ENCODE measurements around the gene DNAH6. TPM values are rescaled to one million over a fixed set of nuclear protein-coding genes. Genes with fewer than 3 reads are reported as not detected.
A peak's percentile ranks its signal among the peaks of the same experiment; 100 is the strongest.

Gene DNAH6
- total RNA-seq, 4 donors from 2014 or later, result 3.2 to 9.3 (median 6.3) TPM

DNA sequence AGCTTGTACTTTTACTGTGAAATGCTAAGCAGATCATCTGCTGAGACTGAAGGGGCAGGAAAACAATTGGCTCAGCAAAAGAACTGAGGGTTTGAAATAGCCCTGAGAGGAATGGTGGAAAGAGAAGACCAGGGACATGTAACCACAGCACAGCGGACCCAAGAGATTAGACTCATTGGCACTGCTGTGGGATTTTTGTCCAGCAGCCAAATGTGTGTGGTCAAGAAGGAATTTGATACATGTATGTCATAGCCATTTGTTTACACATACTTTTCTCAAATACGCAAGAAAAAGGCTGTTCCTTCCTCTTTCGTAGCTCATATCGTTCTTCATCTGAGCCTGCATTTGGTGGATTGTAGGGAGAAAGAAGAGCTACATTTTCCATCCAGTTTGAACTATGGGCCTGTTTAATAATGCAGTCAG is 290.8 kb downstream of the DNAH6 start:
- Histone ChIP-seq H3K4me3 (replicated peaks in 1 of 3) (no peak overlapping the region), H3K9me3 (no peaks in the 10 kb centered on the region), H3K36me3 (no peaks in the 10 kb centered on the region), H3K4me1 (no peaks in the 10 kb centered on the region), H3K27me3 (no peaks in the 10 kb centered on the region), H3K27ac (no peak overlapping the region)
- DNase-seq, result no peak
- 70 to 81% methylated on average over 4 of the region's 4 CpGs for WGBS, 2 donors
- intact Hi-C loops (cut with DNase I), result no loop called here
- TF ChIP-seq POLR2A (IDR thresholded peaks at IDR 0.05), result no peak
- TF ChIP-seq, protein P1, sequence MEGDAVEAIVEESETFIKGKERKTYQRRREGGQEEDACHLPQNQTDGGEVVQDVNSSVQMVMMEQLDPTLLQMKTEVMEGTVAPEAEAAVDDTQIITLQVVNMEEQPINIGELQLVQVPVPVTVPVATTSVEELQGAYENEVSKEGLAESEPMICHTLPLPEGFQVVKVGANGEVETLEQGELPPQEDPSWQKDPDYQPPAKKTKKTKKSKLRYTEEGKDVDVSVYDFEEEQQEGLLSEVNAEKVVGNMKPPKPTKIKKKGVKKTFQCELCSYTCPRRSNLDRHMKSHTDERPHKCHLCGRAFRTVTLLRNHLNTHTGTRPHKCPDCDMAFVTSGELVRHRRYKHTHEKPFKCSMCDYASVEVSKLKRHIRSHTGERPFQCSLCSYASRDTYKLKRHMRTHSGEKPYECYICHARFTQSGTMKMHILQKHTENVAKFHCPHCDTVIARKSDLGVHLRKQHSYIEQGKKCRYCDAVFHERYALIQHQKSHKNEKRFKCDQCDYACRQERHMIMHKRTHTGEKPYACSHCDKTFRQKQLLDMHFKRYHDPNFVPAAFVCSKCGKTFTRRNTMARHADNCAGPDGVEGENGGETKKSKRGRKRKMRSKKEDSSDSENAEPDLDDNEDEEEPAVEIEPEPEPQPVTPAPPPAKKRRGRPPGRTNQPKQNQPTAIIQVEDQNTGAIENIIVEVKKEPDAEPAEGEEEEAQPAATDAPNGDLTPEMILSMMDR (IDR thresholded peaks at IDR 0.05), result no peak

DNA sequence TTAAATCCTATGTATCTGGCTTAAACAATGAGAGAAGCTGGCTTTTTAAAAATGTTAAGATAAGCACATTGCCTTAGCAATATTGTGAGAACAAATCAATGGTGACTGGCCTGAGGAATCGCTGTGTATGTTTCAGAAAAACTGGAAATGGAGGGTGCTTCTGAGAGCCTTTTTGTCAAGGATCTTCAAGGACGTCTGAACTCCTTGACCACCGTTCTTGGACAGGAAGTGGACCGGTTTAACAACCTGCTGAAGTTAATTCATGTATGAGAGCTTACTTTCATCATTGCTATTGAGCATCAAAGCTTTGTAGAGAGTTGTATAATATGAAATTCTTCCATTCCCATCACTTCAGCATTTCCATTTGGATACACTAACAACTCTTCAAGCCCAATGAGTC is 292.0 kb downstream of the DNAH6 start:
- Histone ChIP-seq H3K27me3 (no peaks in the 10 kb centered on the region), H3K9me3 (no peaks in the 10 kb centered on the region), H3K4me3 (replicated peaks in 1 of 3) (no peak overlapping the region), H3K27ac (no peak overlapping the region), H3K36me3 (no peaks in the 10 kb centered on the region), H3K4me1 (no peaks in the 10 kb centered on the region)
- 18 to 28% methylated on average over 4 of the region's 4 CpGs for WGBS, 2 donors
- TF ChIP-seq POLR2A (IDR thresholded peaks at IDR 0.05), result no peak
- TF ChIP-seq, protein P1 (IDR thresholded peaks at IDR 0.05), result no peak
- peak; percentile 27 to 44 for DNase-seq
- intact Hi-C loops (cut with DNase I), result no loop called here

DNA sequence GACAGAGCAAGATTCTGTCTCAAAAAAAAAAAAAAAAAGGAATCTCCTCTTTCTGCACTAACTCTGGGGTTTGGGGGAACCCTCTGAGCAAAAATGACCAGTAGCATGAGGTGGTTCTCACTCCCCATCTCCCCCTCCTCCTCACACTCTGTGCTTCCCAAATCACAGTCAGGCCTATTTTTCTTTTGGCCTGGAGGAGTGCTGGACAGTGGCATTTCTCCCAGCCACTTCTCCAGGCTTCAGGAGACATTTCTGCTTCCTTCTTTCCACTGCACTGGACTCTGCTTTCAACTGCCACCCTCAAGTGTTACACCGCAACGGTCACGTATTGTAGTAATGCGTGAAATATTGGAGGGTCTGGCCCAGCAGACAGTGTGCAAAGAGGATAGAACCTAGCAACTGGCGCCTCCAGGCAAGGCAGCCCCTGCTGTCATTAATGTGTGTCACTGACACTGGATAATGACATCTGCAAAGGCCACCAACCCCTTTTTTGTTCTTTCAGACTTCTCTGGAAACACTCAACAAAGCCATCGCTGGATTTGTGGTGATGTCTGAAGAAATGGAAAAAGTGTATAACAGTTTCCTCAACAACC is 295.6 kb downstream of the DNAH6 start:
- TF ChIP-seq, protein P1 (IDR thresholded peaks at IDR 0.05), result no peak
- TF ChIP-seq POLR2A (IDR thresholded peaks at IDR 0.05), result no peak
- no peak for DNase-seq
- H3K27me3 ChIP-seq, result no peaks in the 10 kb centered on the region
- H3K4me3 ChIP-seq (replicated peaks in 1 of 3), result no peak overlapping the region
- no peak overlapping the region for H3K27ac ChIP-seq
- H3K4me1 ChIP-seq, result no peaks in the 10 kb centered on the region
- no peaks in the 10 kb centered on the region for H3K9me3 ChIP-seq
- 89% methylated on average over 6 of the region's 6 CpGs for WGBS, 2 donors
- no peaks in the 10 kb centered on the region for H3K36me3 ChIP-seq
- intact Hi-C loops (cut with DNase I), result no loop called here

DNA sequence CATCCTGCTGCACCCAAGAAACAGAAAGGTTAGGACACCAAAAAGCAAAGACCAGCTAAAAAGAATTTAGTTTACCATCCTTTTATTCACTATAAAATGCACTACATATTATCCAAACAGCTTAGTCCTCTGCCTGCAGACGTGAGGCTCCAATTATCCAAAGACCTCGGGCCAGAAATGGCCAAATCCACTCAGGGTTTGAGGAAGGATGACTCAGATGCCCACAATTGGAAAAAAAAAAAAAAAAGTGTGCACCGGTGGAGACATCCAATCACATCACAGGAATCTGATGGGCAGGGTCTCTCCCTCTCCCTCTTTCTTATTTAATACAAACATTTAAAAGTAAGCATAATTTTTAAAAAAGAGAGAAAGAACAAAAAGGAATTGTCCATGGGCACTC is 298.8 kb downstream of the DNAH6 start:
- Histone ChIP-seq H3K9me3 (no peaks in the 10 kb centered on the region), H3K36me3 (no peaks in the 10 kb centered on the region), H3K27ac (no peak overlapping the region), H3K4me3 (replicated peaks in 1 of 3) (no peak overlapping the region), H3K27me3 (no peaks in the 10 kb centered on the region), H3K4me1 (no peaks in the 10 kb centered on the region)
- 75 to 81% methylated on average over 3 of the region's 3 CpGs for WGBS, 2 donors
- DNase-seq, result no peak
- TF ChIP-seq, protein P1 (IDR thresholded peaks at IDR 0.05), result no peak
- no peak for TF ChIP-seq POLR2A (IDR thresholded peaks at IDR 0.05)
- intact Hi-C loops (cut with DNase I), result no loop called here

DNA sequence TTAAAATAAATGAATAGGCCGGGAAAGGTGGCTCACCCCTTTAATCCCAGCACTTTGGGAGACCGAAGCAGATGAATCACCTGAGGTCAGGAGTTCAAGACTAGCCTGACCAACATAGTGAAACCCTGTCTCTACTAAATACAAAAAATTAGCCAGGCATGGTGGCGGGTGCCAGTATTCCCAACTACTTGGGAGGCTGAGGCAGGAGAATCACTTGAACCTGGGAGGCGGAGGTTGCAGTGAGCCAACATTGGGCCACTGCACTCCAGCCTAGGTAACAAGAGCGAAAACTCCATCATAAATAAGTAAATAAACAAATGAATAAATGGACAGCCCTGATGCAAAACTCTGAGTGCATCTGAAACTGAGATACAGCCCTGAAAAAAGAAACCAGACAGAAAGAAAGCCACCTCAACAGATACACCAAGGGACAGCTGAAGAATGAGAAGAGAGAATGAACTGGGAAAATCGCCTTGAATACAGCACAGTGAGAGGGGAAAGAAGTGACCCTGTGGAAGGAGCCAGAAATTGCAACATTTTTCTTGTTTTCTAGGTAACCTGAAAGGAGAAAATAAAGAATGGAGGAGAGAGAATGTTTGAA is 300.2 kb downstream of the DNAH6 start:
- Histone ChIP-seq H3K36me3 (no peaks in the 10 kb centered on the region), H3K27me3 (no peaks in the 10 kb centered on the region), H3K4me1 (no peaks in the 10 kb centered on the region), H3K4me3 (replicated peaks in 1 of 3) (no peak overlapping the region), H3K9me3 (no peaks in the 10 kb centered on the region), H3K27ac (no peak overlapping the region)
- TF ChIP-seq, protein P1 (IDR thresholded peaks at IDR 0.05), result no peak
- TF ChIP-seq POLR2A (IDR thresholded peaks at IDR 0.05), result no peak
- DNase-seq, result no peak
- WGBS, 2 donors, result 91 to 93% methylated on average over 6 of the region's 6 CpGs
- intact Hi-C loops (cut with DNase I), result no loop called here
